ENCODE results near the gene RPL32. TPM values are rescaled to one million over a fixed set of nuclear protein-coding genes. Genes with fewer than 3 reads are reported as not detected.

Gene RPL32
- total and polyA plus RNA-seq, 9 donors: 1,975 to 7,414 (median 2,983) TPM

DNA sequence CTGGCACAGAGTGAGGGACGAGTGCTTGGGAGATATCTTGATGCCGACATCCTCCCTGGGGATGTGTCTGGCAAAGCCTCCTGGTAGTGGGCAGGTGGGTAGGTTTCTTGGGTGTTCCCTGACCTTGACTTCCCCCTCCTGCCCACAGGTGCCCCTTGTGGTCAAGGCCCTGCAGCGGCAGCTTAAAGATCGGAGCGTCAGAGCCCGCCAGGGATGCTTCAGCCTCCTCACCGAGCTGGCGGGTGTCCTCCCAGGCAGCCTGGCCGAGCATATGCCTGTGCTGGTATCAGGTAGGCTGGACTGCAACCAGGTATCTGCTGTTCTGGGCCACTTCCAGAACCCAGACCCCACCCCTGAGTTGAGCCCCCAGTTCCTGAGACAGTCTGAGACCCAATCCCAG lies 25.6 kb downstream of the RPL32 start:
- H3K4me1 ChIP-seq (ENCODE audit: insufficient read depth): no peaks in the 10 kb centered on the region
- TF ChIP-seq POLR2A (IDR thresholded peaks at IDR 0.05) (no peak), EP300 (IDR thresholded peaks at IDR 0.05) (no peak)
- TF ChIP-seq, protein P1, sequence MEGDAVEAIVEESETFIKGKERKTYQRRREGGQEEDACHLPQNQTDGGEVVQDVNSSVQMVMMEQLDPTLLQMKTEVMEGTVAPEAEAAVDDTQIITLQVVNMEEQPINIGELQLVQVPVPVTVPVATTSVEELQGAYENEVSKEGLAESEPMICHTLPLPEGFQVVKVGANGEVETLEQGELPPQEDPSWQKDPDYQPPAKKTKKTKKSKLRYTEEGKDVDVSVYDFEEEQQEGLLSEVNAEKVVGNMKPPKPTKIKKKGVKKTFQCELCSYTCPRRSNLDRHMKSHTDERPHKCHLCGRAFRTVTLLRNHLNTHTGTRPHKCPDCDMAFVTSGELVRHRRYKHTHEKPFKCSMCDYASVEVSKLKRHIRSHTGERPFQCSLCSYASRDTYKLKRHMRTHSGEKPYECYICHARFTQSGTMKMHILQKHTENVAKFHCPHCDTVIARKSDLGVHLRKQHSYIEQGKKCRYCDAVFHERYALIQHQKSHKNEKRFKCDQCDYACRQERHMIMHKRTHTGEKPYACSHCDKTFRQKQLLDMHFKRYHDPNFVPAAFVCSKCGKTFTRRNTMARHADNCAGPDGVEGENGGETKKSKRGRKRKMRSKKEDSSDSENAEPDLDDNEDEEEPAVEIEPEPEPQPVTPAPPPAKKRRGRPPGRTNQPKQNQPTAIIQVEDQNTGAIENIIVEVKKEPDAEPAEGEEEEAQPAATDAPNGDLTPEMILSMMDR (IDR thresholded peaks at IDR 0.05): no peak
- H3K27me3 ChIP-seq: no peaks in the 10 kb centered on the region
- H3K9me3 ChIP-seq: no peaks in the 10 kb centered on the region
- no peaks in the 10 kb centered on the region for H3K36me3 ChIP-seq
- H3K27ac ChIP-seq: no peak overlapping the region
- intact Hi-C loops (cut with DNase I): no loop called here
- no peak overlapping the region for H3K4me3 ChIP-seq
- no peak for DNase-seq
- 75 to 80% (median 79%) methylated on average over 9 of the region's 9 CpGs for WGBS, 3 donors

DNA sequence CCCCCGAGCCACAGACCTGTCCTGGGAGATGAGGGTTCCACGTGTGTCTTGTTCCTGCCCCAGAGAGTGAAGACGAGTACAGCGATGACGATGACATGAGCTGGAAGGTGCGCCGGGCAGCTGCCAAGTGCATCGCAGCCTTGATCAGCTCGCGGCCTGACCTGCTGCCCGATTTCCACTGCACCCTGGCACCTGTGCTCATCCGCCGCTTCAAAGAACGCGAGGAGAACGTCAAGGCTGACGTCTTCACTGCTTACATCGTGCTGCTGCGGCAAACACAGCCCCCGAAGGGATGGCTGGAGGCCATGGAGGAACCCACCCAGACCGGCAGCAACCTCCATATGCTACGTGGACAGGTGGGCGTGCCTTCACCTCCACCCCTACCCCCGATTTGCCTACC lies 26.3 kb downstream of the RPL32 start:
- TF ChIP-seq EP300 (IDR thresholded peaks at IDR 0.05) (no peak), POLR2A (IDR thresholded peaks at IDR 0.05) (no peak)
- TF ChIP-seq, protein P1 (IDR thresholded peaks at IDR 0.05): no peak
- DNase-seq: no peak
- no peak overlapping the region for H3K27ac ChIP-seq
- H3K36me3 ChIP-seq: no peaks in the 10 kb centered on the region
- no peaks in the 10 kb centered on the region for H3K9me3 ChIP-seq
- 91 to 94% (median 91%) methylated on average over 24 of the region's 24 CpGs for WGBS, 3 donors
- H3K4me1 ChIP-seq (ENCODE audit: insufficient read depth): no peaks in the 10 kb centered on the region
- no peak overlapping the region for H3K4me3 ChIP-seq
- H3K27me3 ChIP-seq: no peaks in the 10 kb centered on the region
- intact Hi-C loops (cut with DNase I): no loop called here

DNA sequence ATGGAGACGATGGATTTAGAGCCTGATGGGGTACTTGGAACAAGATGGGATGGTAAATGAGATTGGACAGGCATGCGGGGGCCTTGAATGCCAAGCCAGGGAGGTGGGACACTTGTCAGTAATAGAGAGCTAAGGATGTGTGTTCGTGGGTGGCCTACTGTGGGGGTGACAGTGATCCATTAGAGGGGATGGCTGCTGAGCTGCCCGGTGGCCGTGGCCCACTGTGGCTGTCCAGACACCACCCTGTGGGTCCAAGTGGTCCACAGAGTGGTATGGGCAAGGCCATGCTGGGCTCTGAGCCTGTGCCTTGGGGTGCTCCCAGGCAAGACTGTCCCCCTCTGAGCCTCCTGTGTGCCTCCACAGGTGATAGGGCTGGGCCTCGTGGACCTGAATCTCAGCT lies 27.4 kb downstream of the RPL32 start:
- no peak for DNase-seq
- no peak overlapping the region for H3K27ac ChIP-seq
- no peak for TF ChIP-seq EP300 (IDR thresholded peaks at IDR 0.05)
- no peak for TF ChIP-seq POLR2A (IDR thresholded peaks at IDR 0.05)
- TF ChIP-seq, protein P1 (IDR thresholded peaks at IDR 0.05): no peak
- no peaks in the 10 kb centered on the region for H3K9me3 ChIP-seq
- no peaks in the 10 kb centered on the region for H3K27me3 ChIP-seq
- 91 to 96% (median 92%) methylated on average over 6 of the region's 6 CpGs for WGBS, 3 donors
- H3K36me3 ChIP-seq: no peaks in the 10 kb centered on the region
- no peaks in the 10 kb centered on the region for H3K4me1 ChIP-seq (ENCODE audit: insufficient read depth)
- intact Hi-C loops (cut with DNase I): no loop called here
- no peak overlapping the region for H3K4me3 ChIP-seq

- 91 to 96% (median 92%) methylated on average over 3 of the region's 3 CpGs for WGBS, 3 donors
- H3K27me3 ChIP-seq: no peaks in the 10 kb centered on the region
- no peaks in the 10 kb centered on the region for H3K36me3 ChIP-seq
- DNase-seq: no peak
- no peak overlapping the region for H3K27ac ChIP-seq
- intact Hi-C loops (cut with DNase I): no loop called here
- no peak for TF ChIP-seq POLR2A (IDR thresholded peaks at IDR 0.05)
- TF ChIP-seq, protein P1 (IDR thresholded peaks at IDR 0.05): no peak
- no peak for TF ChIP-seq EP300 (IDR thresholded peaks at IDR 0.05)
- H3K9me3 ChIP-seq: no peaks in the 10 kb centered on the region
- H3K4me3 ChIP-seq: no peak overlapping the region
- no peaks in the 10 kb centered on the region for H3K4me1 ChIP-seq (ENCODE audit: insufficient read depth)
Measured at GRCh38 chr3:12812812-12813211, 28.6 kb downstream of the RPL32 start.
